Stimulated activated CD4-positive, alpha-beta T cell treated with anti-CD3 and anti-CD28 coated beads, TNF-alpha, amount 100 ng/mL, for 1 hour (primary cell): ENCODE results near the gene ATE1.

ENCODE experiments used
- DNase-seq, 3 donors: peaks; one replicate each; pipeline ENCODE4 v3.0.0-alpha.2; 2020; ENCODE audit warnings: low read depth in 3 of 3, low spot score in 1 of 3

The ATE1 gene

GRCh38 chr10:121747163-121747775, 180.6 kb downstream of the ATE1 start:
- DNase-seq = no peak

- DNase-seq = no peak
These were observed 186.5 kb downstream of the ATE1 start for GRCh38 chr10:121741248-121741792.

GRCh38 chr10:121740069-121740468, 187.8 kb downstream of the ATE1 start:
- DNase-seq = no peak

GRCh38 chr10:121739114-121739513, 188.7 kb downstream of the ATE1 start:
- no peak for DNase-seq

- no peak for DNase-seq
These were observed 191.3 kb downstream of the ATE1 start for GRCh38 chr10:121736315-121737130.

- DNase-seq = no peak
These were observed 192.6 kb downstream of the ATE1 start for GRCh38 chr10:121735263-121735662.

GRCh38 chr10:121734589-121735045, 193.2 kb downstream of the ATE1 start:
- no peak for DNase-seq

GRCh38 chr10:121732656-121733445, 195.0 kb downstream of the ATE1 start:
- DNase-seq = no peak

- DNase-seq = no peak
These were observed 195.7 kb downstream of the ATE1 start for GRCh38 chr10:121732172-121732571.

GRCh38 chr10:121724282-121724681, 203.5 kb downstream of the ATE1 start:
- no peak for DNase-seq

GRCh38 chr10:121722665-121723064, 205.2 kb downstream of the ATE1 start:
- DNase-seq = no peak

- DNase-seq = no peak
These were observed 206.6 kb downstream of the ATE1 start for GRCh38 chr10:121721257-121721656.

GRCh38 chr10:121715969-121716368, 211.9 kb downstream of the ATE1 start:
- no peak for DNase-seq

GRCh38 chr10:121715076-121715475, 212.8 kb downstream of the ATE1 start:
- DNase-seq = no peak

- no peak for DNase-seq
These were observed 214.3 kb downstream of the ATE1 start for GRCh38 chr10:121713486-121713885.

- DNase-seq = no peak
These were observed 216.9 kb downstream of the ATE1 start for GRCh38 chr10:121710971-121711370.

- DNase-seq = no peak
These were observed 217.6 kb downstream of the ATE1 start for GRCh38 chr10:121710207-121710606.

GRCh38 chr10:121709675-121710073, 218.2 kb downstream of the ATE1 start:
- no peak for DNase-seq

- no peak for DNase-seq
These were observed 218.8 kb downstream of the ATE1 start for GRCh38 chr10:121708728-121709674.
